HCT116 (cell line): ENCODE results near the gene EIPR1. TPM values are rescaled to one million over a fixed set of nuclear protein-coding genes. Genes with fewer than 3 reads are reported as not detected.

Experiments
- ATAC-seq: fragments of 200-7000 bp; cut with Tn5 transposase; 2 replicates; pipeline ENCODE4 v1.9.1; 2020; ENCODE audit warnings: mild to moderate bottlenecking, moderate library complexity
- BruUV-seq: library from RNA; stranded (reverse); fragments of 400-500 nt; replicated peaks from 2 replicates; lab custom pipeline; 2021; lab: Mats Ljungman, UMichigan
- CTCF ChIA-PET: fragments of 300-600 bp; sonication (Branson Sonifier 250); formaldehyde crosslinking; loops from one replicate; lab custom pipeline; 2021; ENCODE audit warnings: antibody characterized with exemption; lab: Charles Lee
- POLR2A ChIA-PET: fragments of 300-600, 350-600 bp; sonication (Branson Sonifier 250); formaldehyde crosslinking; loops from one replicate; lab custom pipeline; 2021; ENCODE audit warnings: antibody characterized with exemption; lab: Charles Lee
- RAD21 ChIA-PET, 2 experiments: fragments of 300-600 bp; sonication (Branson Sonifier 250); formaldehyde crosslinking; loops; one replicate each; lab custom pipeline; 2023; ENCODE audit warnings: low total read pairs in 2 of 2; ENCODE audit not compliant: uncharacterized antibody in 2 of 2, unreplicated experiment in 2 of 2, low non-redundant PET in 1 of 2; lab: Charles Lee
- DNase-seq: peaks from one replicate; pipeline ENCODE4 v3.0.0-alpha.2; 2010; ENCODE audit warnings: low read depth, low spot score
- H2AFZ ChIP-seq: fragments of 200-600 bp; shearing (Covaris generic), sonication (generic); 2 replicates; pipeline ENCODE4 v1.6.1; 2017; ENCODE audit warnings: low read depth, mixed run types, mixed read lengths, antibody characterized with exemption, low read length; ENCODE audit not compliant: poor library complexity, severe bottlenecking
- H3K27ac ChIP-seq: 2 replicates; pipeline ENCODE4 v1.5.1; 2012; ENCODE audit warnings: low read depth, low read length
- H3K27me3 ChIP-seq: fragments of 200-600 bp; sonication (generic); 2 replicates; pipeline ENCODE4 v1.6.1; 2016; ENCODE audit warnings: mixed run types, low read length, mixed read lengths; ENCODE audit not compliant: insufficient read depth
- H3K36me3 ChIP-seq, 2 experiments: fragments of 200-500 bp in 1 of 2; fragments of 200-600 bp in 1 of 2; sonication (Bioruptor generic) in 1 of 2; sonication (generic) in 1 of 2; 2 replicates each; pipeline versions ENCODE4 v1.5.1 to v1.6.1; 2014 to 2016; ENCODE audit warnings: low read length in 2 of 2, inconsistent platforms in 1 of 2, mixed read lengths in 1 of 2, mixed run types in 1 of 2; ENCODE audit not compliant: insufficient read depth in 2 of 2, control insufficient read depth in 1 of 2
- H3K4me1 ChIP-seq, 2 experiments: fragments of 200-600 bp in 1 of 2; sonication (generic) in 1 of 2; 2 replicates each; pipeline versions ENCODE4 v1.5.1 to v1.6.1; 2012 to 2017; ENCODE audit warnings: low read length in 2 of 2, inconsistent platforms in 1 of 2, mild to moderate bottlenecking in 1 of 2, mixed read lengths in 1 of 2, mixed run types in 1 of 2, moderate library complexity in 1 of 2; ENCODE audit not compliant: insufficient read depth in 2 of 2, control insufficient read depth in 1 of 2
- H3K4me2 ChIP-seq: fragments of 200-600 bp; sonication (generic); 2 replicates; pipeline ENCODE4 v1.6.1; 2017; ENCODE audit warnings: mixed run types, low read length, mixed read lengths
- H3K4me3 ChIP-seq, 2 experiments: fragments of 200-600 bp in 1 of 2; sonication (generic) in 1 of 2; replicated peaks in 1 of 2; 2 replicates each; pipeline ENCODE4 v1.5.1; 2011 to 2016; ENCODE audit warnings: low read length in 2 of 2, control low read depth in 1 of 2, low read depth in 1 of 2, mild to moderate bottlenecking in 1 of 2, mixed read lengths in 1 of 2, mixed run types in 1 of 2
- H3K79me2 ChIP-seq: fragments of 200-600 bp; sonication (generic); 2 replicates; pipeline ENCODE4 v1.6.1; 2017; ENCODE audit warnings: mild to moderate bottlenecking, mixed run types, low read length, moderate library complexity, mixed read lengths; ENCODE audit not compliant: insufficient read depth
- H3K9ac ChIP-seq: fragments of 200-600 bp; sonication (generic); 2 replicates; pipeline ENCODE4 v1.6.1; 2016; ENCODE audit warnings: low read length, mixed read lengths
- H3K9me2 ChIP-seq: fragments of 200-600 bp; sonication (generic), shearing (Covaris generic); 2 replicates; pipeline ENCODE4 v1.6.1; 2017; ENCODE audit warnings: mixed run types, mild to moderate bottlenecking, moderate library complexity; ENCODE audit not compliant: insufficient read depth
- H3K9me3 ChIP-seq, 2 experiments: fragments of 200-500 bp in 1 of 2; fragments of 200-600 bp in 1 of 2; sonication (Bioruptor generic) in 1 of 2; sonication (generic) in 1 of 2; 2 replicates each; pipeline ENCODE4 v1.6.1; 2014 to 2017; ENCODE audit warnings: low read length in 2 of 2, mixed read lengths in 2 of 2, inconsistent platforms in 1 of 2, low read depth in 1 of 2, mild to moderate bottlenecking in 1 of 2, mixed run types in 1 of 2, moderate library complexity in 1 of 2; ENCODE audit not compliant: control insufficient read depth in 1 of 2, insufficient read depth in 1 of 2
- H4K20me1 ChIP-seq: fragments of 200-600 bp; sonication (generic), shearing (Covaris generic); 2 replicates; pipeline ENCODE4 v1.6.1; 2017; ENCODE audit warnings: mixed run types, mild to moderate bottlenecking, moderate library complexity; ENCODE audit not compliant: insufficient read depth
- CTCF ChIP-seq, 3 experiments: fragments of 200-600 bp in 1 of 3; sonication (generic) in 1 of 3; IDR thresholded peaks in 2 of 3; conservative IDR thresholded peaks in 1 of 3; 2 replicates each; pipeline ENCODE4 v1.5.1; 2012 to 2017; ENCODE audit warnings: low read depth in 2 of 3, low read length in 2 of 3, antibody characterized with exemption in 1 of 3, borderline replicate concordance in 1 of 3, control low read depth in 1 of 3, mild to moderate bottlenecking in 1 of 3, mixed read lengths in 1 of 3, mixed run types in 1 of 3, moderate library complexity in 1 of 3; ENCODE audit not compliant: insufficient read depth in 1 of 3
- EGR1 ChIP-seq: IDR thresholded peaks from 2 replicates; pipeline ENCODE4 v1.6.1; 2012; ENCODE audit warnings: low read depth
- ELF1 ChIP-seq: IDR thresholded peaks from 2 replicates; pipeline ENCODE4 v1.6.1; 2012; ENCODE audit warnings: low read depth, borderline replicate concordance
- EZH2 ChIP-seq: fragments of 200-600 bp; sonication (generic); IDR thresholded peaks from 2 replicates; pipeline ENCODE4 v1.6.1; 2017; ENCODE audit warnings: antibody characterized with exemption, mixed run types
- JUND ChIP-seq: IDR thresholded peaks from 2 replicates; pipeline ENCODE4 v1.6.1; 2012
- POLR2A ChIP-seq: IDR thresholded peaks from 2 replicates; pipeline ENCODE4 v1.7.0; 2011; ENCODE audit warnings: borderline replicate concordance; ENCODE audit not compliant: insufficient read depth, insufficient read length; ENCODE audit errors: extremely low read depth
- RAD21 ChIP-seq: IDR thresholded peaks from 2 replicates; pipeline ENCODE4 v1.6.1; 2012; ENCODE audit warnings: low read depth, mild to moderate bottlenecking
- TCF7L2 ChIP-seq: IDR thresholded peaks from 2 replicates; pipeline ENCODE4 v1.7.0; 2011; ENCODE audit warnings: borderline replicate concordance, inconsistent platforms; ENCODE audit not compliant: insufficient read depth, insufficient read length; ENCODE audit errors: extremely low read depth
- YY1 ChIP-seq: IDR thresholded peaks from 2 replicates; pipeline ENCODE4 v1.6.1; 2011; ENCODE audit warnings: low read length, low read depth, moderate library complexity, mild to moderate bottlenecking; ENCODE audit not compliant: insufficient replicate concordance; ENCODE audit errors: extremely low read depth
- ZNF274 ChIP-seq: fragments of 200-500 bp; sonication (Bioruptor generic); IDR thresholded peaks from 2 replicates; pipeline ENCODE4 v1.6.1; 2014; ENCODE audit warnings: mild to moderate bottlenecking, low read depth, low read length, inconsistent platforms
- intact Hi-C: fragments of 100-400 bp; cut with micrococcal nuclease; formaldehyde crosslinking; loops from 2 replicates; pipeline ENCODE4 v1.10.0; 2022
- total RNA-seq: library from RNA; stranded (reverse); gene quantifications from one replicate; pipeline ENCODE4 v1.2.1, GENCODE V29; 2021; ENCODE audit not compliant: unreplicated experiment
- TF ChIP-seq, protein P1 (sequence below): IDR thresholded peaks from 2 replicates; pipeline ENCODE4 v1.6.1; 2012; ENCODE audit warnings: low read depth
- TF ChIP-seq, protein P2 (sequence below): IDR thresholded peaks from 2 replicates; pipeline ENCODE4 v1.6.1; 2012
- TF ChIP-seq, protein P3 (sequence below): IDR thresholded peaks from 2 replicates; pipeline ENCODE4 v1.6.1; 2012

The EIPR1 gene
- total RNA-seq, 1 experiment from 2014 or later = 36.9 TPM

- Histone ChIP-seq H3K36me3 (no peaks in the 10 kb centered on the region), H4K20me1 (no peaks in the 10 kb centered on the region), H3K4me1 (peaks cover 0 to 4% of the 10 kb centered on the region in 2 experiments; a peak in 1 of 4 replicates), H3K9ac (no peak overlapping the region), H3K27ac (no peak overlapping the region), H3K4me3 (no peak overlapping the region), H3K9me3 (no peaks in the 10 kb centered on the region), H3K79me2 (no peaks in the 10 kb centered on the region), H3K4me2 (no peak overlapping the region), H2AFZ (no peak overlapping the region), H3K9me2 (no peaks in the 10 kb centered on the region), H3K27me3 (no peaks in the 10 kb centered on the region)
- no TSS peak for BruUV-seq
- intact Hi-C loops = no loop called here
- POLR2A ChIA-PET = no interaction called here
- CTCF ChIA-PET = no interaction called here
- RAD21 ChIA-PET = no interaction called here
- TF ChIP-seq POLR2A = no peak
- no peak for TF ChIP-seq TCF7L2
- TF ChIP-seq, protein P1, sequence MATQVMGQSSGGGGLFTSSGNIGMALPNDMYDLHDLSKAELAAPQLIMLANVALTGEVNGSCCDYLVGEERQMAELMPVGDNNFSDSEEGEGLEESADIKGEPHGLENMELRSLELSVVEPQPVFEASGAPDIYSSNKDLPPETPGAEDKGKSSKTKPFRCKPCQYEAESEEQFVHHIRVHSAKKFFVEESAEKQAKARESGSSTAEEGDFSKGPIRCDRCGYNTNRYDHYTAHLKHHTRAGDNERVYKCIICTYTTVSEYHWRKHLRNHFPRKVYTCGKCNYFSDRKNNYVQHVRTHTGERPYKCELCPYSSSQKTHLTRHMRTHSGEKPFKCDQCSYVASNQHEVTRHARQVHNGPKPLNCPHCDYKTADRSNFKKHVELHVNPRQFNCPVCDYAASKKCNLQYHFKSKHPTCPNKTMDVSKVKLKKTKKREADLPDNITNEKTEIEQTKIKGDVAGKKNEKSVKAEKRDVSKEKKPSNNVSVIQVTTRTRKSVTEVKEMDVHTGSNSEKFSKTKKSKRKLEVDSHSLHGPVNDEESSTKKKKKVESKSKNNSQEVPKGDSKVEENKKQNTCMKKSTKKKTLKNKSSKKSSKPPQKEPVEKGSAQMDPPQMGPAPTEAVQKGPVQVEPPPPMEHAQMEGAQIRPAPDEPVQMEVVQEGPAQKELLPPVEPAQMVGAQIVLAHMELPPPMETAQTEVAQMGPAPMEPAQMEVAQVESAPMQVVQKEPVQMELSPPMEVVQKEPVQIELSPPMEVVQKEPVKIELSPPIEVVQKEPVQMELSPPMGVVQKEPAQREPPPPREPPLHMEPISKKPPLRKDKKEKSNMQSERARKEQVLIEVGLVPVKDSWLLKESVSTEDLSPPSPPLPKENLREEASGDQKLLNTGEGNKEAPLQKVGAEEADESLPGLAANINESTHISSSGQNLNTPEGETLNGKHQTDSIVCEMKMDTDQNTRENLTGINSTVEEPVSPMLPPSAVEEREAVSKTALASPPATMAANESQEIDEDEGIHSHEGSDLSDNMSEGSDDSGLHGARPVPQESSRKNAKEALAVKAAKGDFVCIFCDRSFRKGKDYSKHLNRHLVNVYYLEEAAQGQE = no peak
- no peak for TF ChIP-seq YY1
- TF ChIP-seq, protein P2, sequence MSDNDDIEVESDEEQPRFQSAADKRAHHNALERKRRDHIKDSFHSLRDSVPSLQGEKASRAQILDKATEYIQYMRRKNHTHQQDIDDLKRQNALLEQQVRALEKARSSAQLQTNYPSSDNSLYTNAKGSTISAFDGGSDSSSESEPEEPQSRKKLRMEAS = no peak
- no peak for TF ChIP-seq EZH2
- TF ChIP-seq ZNF274 = no peak
- TF ChIP-seq, protein P3, sequence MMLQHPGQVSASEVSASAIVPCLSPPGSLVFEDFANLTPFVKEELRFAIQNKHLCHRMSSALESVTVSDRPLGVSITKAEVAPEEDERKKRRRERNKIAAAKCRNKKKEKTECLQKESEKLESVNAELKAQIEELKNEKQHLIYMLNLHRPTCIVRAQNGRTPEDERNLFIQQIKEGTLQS = no peak
- no peak for TF ChIP-seq ELF1
- TF ChIP-seq CTCF (IDR thresholded peaks at IDR 0.05 in 2 of 3, conservative IDR thresholded peaks at IDR 0.05 in 1 of 3; ENCODE audit: borderline replicate concordance in 1 of 3, insufficient read depth in 1 of 3, low read depth in 2 of 3, low read length in 2 of 3) = no peak
- TF ChIP-seq RAD21 = no peak
- TF ChIP-seq EGR1 = no peak
- no peak for TF ChIP-seq JUND
- ATAC-seq (no peak), DNase-seq (no peak)
Measured at GRCh38 chr2:3154700-3155099, 222.9 kb downstream of the EIPR1 start.
